Stimulated activated CD4-positive, alpha-beta T cell treated with anti-CD3 and anti-CD28 coated beads, Interleukin-15, amount 100 ng/mL, for 48 hours (primary cell): ENCODE results near the gene JMJD7.

Experiments
- DNase-seq, 2 donors: peaks; one replicate each; pipeline ENCODE4 v3.0.0-alpha.2; 2020; ENCODE audit warnings: low read depth in 2 of 2

The JMJD7 gene

GRCh38 chr15:41799488-41799805 lies 28.4 kb upstream of the JMJD7 start:
- no peak for DNase-seq

- no peak for DNase-seq
Measured at GRCh38 chr15:41801185-41801584, 26.7 kb upstream of the JMJD7 start.

GRCh38 chr15:41801850-41802455 lies 25.9 kb upstream of the JMJD7 start:
- DNase-seq, result no peak

GRCh38 chr15:41804361-41804760 lies 23.5 kb upstream of the JMJD7 start:
- no peak for DNase-seq

- DNase-seq, result no peak
Measured at GRCh38 chr15:41804916-41805666, 22.8 kb upstream of the JMJD7 start.

- DNase-seq, result no peak
Measured at GRCh38 chr15:41805711-41806110, 22.2 kb upstream of the JMJD7 start.

GRCh38 chr15:41806291-41807181 lies 21.4 kb upstream of the JMJD7 start:
- no peak for DNase-seq

GRCh38 chr15:41809121-41809520 lies 18.8 kb upstream of the JMJD7 start:
- no peak for DNase-seq

GRCh38 chr15:41809526-41810220 lies 18.2 kb upstream of the JMJD7 start:
- no peak for DNase-seq

- no peak for DNase-seq
Measured at GRCh38 chr15:41810651-41811431, 17.1 kb upstream of the JMJD7 start.

GRCh38 chr15:41811432-41812195 lies 16.3 kb upstream of the JMJD7 start:
- peak; percentile 56 to 67 for DNase-seq

- DNase-seq, result no peak
Measured at GRCh38 chr15:41812820-41813375, 15.0 kb upstream of the JMJD7 start.

GRCh38 chr15:41813426-41813825 lies 14.5 kb upstream of the JMJD7 start:
- no peak for DNase-seq

GRCh38 chr15:41814534-41814933 lies 13.4 kb upstream of the JMJD7 start:
- no peak for DNase-seq

GRCh38 chr15:41816788-41817187 lies 11.1 kb upstream of the JMJD7 start:
- no peak for DNase-seq

GRCh38 chr15:41817327-41817726 lies 10.6 kb upstream of the JMJD7 start:
- no peak for DNase-seq

GRCh38 chr15:41817781-41818180 lies 10.1 kb upstream of the JMJD7 start:
- DNase-seq, result no peak

GRCh38 chr15:41819455-41820050 lies 8.3 kb upstream of the JMJD7 start:
- no peak for DNase-seq

GRCh38 chr15:41820791-41821423 lies 7.0 kb upstream of the JMJD7 start:
- DNase-seq, result no peak
